Esophagus squamous epithelium (tissue), 5 donors: ENCODE data around the gene IFNGR1. TPM values are rescaled to one million over a fixed set of nuclear protein-coding genes. Genes with fewer than 3 reads are reported as not detected.

ENCODE experiments used
- DNase-seq: peaks from one replicate; lab custom pipeline; 2025; lab: John Stamatoyannopoulos, UW
- H3K27ac ChIP-seq, 4 donors: fragments of 200-600 bp; sonication (generic); one replicate each; pipeline ENCODE4 v1.5.1; 2016 to 2019; ENCODE audit warnings: mild to moderate bottlenecking in 1 of 4
- H3K27me3 ChIP-seq, 4 donors: fragments of 200-600 bp; sonication (generic); 1 replicate in 3 of 4; 2 replicates in 1 of 4; pipeline versions ENCODE4 v1.5.1 to v1.6.0; 2017 to 2021; ENCODE audit warnings: antibody characterized with exemption in 1 of 4
- H3K36me3 ChIP-seq, 3 donors: fragments of 200-600 bp; sonication (generic); one replicate each; pipeline ENCODE4 v1.5.1; 2016 to 2019
- H3K4me1 ChIP-seq, 3 donors: fragments of 200-600 bp; sonication (generic); one replicate each; pipeline ENCODE4 v1.5.1; 2017 to 2019
- H3K4me3 ChIP-seq, 4 donors: fragments of 200-600 bp; sonication (generic); 1 replicate in 3 of 4; 2 replicates in 1 of 4; pipeline ENCODE4 v1.5.1; 2016 to 2019; ENCODE audit warnings: mild to moderate bottlenecking in 2 of 4, moderate library complexity in 1 of 4
- H3K9me3 ChIP-seq, 3 donors: fragments of 200-600 bp; sonication (generic); one replicate each; pipeline ENCODE4 v1.5.1; 2016 to 2019
- CTCF ChIP-seq, 6 experiments: fragments of 450-650 bp in 4 of 6; fragments of 200-600 bp in 2 of 6; sonication (generic) in 2 of 6; IDR thresholded peaks; one replicate each; pipeline ENCODE4 v1.5.1; 2016 to 2019; ENCODE audit warnings: antibody characterized with exemption in 6 of 6, mild to moderate bottlenecking in 4 of 6, moderate library complexity in 4 of 6
- POLR2A ChIP-seq, 4 donors: fragments of 450-650 bp; IDR thresholded peaks; one replicate each; pipeline ENCODE4 v1.6.1; 2017; ENCODE audit warnings: antibody characterized with exemption in 4 of 4, mild to moderate bottlenecking in 4 of 4, moderate library complexity in 3 of 4
- WGBS, 2 donors: methylation state at CpG; one replicate each; pipeline ENCODE4 v1.1.5; 2018; 5-methylcytosine and 5-hydroxymethylcytosine counted together
- intact Hi-C: fragments of 100-400 bp; cut with DNase I; formaldehyde crosslinking; loops from one replicate; pipeline ENCODE4 v1.15.0; 2022
- total RNA-seq, 4 donors: library from RNA; depleted of rRNA; stranded (reverse); fragments of >200 nt; gene quantifications; one replicate each; pipeline ENCODE4 v1.1.0, GENCODE V29; 2016
- donor health status: DM: yes; HTN: yes; CAD: no.

IFNGR1 gene
- total RNA-seq, 4 donors from 2014 or later, result 33.8 to 96.8 (median 84.8) TPM

GRCh38 chr6:137182654-137183073 lies 36.5 kb downstream of the IFNGR1 start:
- H3K27me3 ChIP-seq, result no peaks in the 10 kb centered on the region
- TF ChIP-seq CTCF (IDR thresholded peaks at IDR 0.05) (no peak), POLR2A (IDR thresholded peaks at IDR 0.05) (no peak)
- H3K27ac ChIP-seq, result no peak overlapping the region
- no peaks in the 10 kb centered on the region for H3K4me1 ChIP-seq
- no peaks in the 10 kb centered on the region for H3K36me3 ChIP-seq
- intact Hi-C loops, result no loop called here
- H3K9me3 ChIP-seq, result peaks cover 0 to 59% (median 33%) of the 10 kb centered on the region in 3 donors
- no peak for DNase-seq
- no peak overlapping the region for H3K4me3 ChIP-seq

GRCh38 chr6:137181891-137182653 lies 37.1 kb downstream of the IFNGR1 start:
- WGBS, 2 donors, result 77 to 80% methylated on average over 3 of the region's 3 CpGs
- intact Hi-C loops, result no loop called here
- peaks cover 0 to 59% (median 29%) of the 10 kb centered on the region in 3 donors for H3K9me3 ChIP-seq

GRCh38 chr6:137177611-137178010 lies 41.6 kb downstream of the IFNGR1 start:
- intact Hi-C loops, result no loop called here
- 90 to 100% methylated on average over 1 of the region's 1 CpG for WGBS, 2 donors
- peaks cover 0 to 23% (median 7%) of the 10 kb centered on the region in 3 donors for H3K9me3 ChIP-seq

More at GRCh38 chr6:137181891-137182653, 37.1 kb downstream of the IFNGR1 start:
- Histone ChIP-seq H3K27me3 (no peaks in the 10 kb centered on the region), H3K36me3 (no peaks in the 10 kb centered on the region), H3K4me3 (no peak overlapping the region), H3K4me1 (no peaks in the 10 kb centered on the region), H3K27ac (no peak overlapping the region)
- DNase-seq, result no peak
- TF ChIP-seq POLR2A (IDR thresholded peaks at IDR 0.05) (no peak), CTCF (IDR thresholded peaks at IDR 0.05) (no peak)

GRCh38 chr6:137176729-137177128 lies 42.5 kb downstream of the IFNGR1 start:
- no peak for TF ChIP-seq POLR2A (IDR thresholded peaks at IDR 0.05)
- TF ChIP-seq CTCF (IDR thresholded peaks at IDR 0.05), result no peak
- no peak overlapping the region for H3K27ac ChIP-seq
- H3K9me3 ChIP-seq, result peaks cover 0 to 14% (median 2%) of the 10 kb centered on the region in 3 donors
- no peaks in the 10 kb centered on the region for H3K27me3 ChIP-seq
- peaks cover 0 to 6% (median 0%) of the 10 kb centered on the region in 3 donors for H3K4me1 ChIP-seq
- intact Hi-C loops, result no loop called here
- no peak overlapping the region for H3K4me3 ChIP-seq
- H3K36me3 ChIP-seq, result no peaks in the 10 kb centered on the region
- DNase-seq, result no peak
- WGBS, 2 donors, result 76 to 77% methylated on average over 5 of the region's 5 CpGs

More at GRCh38 chr6:137177611-137178010, 41.6 kb downstream of the IFNGR1 start:
- no peak overlapping the region for H3K27ac ChIP-seq
- no peak for DNase-seq
- no peaks in the 10 kb centered on the region for H3K36me3 ChIP-seq
- TF ChIP-seq POLR2A (IDR thresholded peaks at IDR 0.05) (no peak), CTCF (IDR thresholded peaks at IDR 0.05) (no peak)
- no peaks in the 10 kb centered on the region for H3K27me3 ChIP-seq
- peaks cover 0 to under 1% (median 0%) of the 10 kb centered on the region in 3 donors for H3K4me1 ChIP-seq
- no peak overlapping the region for H3K4me3 ChIP-seq

- intact Hi-C loops, result no loop called here
- Histone ChIP-seq H3K4me1 (peaks cover 0 to 6% (median 0%) of the 10 kb centered on the region in 3 donors), H3K27ac (no peak overlapping the region), H3K9me3 (peaks cover 0 to 7% (median 0%) of the 10 kb centered on the region in 3 donors), H3K27me3 (no peaks in the 10 kb centered on the region), H3K36me3 (no peaks in the 10 kb centered on the region), H3K4me3 (no peak overlapping the region)
- 39 to 93% methylated on average over 1 of the region's 1 CpG for WGBS, 2 donors
- no peak for TF ChIP-seq CTCF (IDR thresholded peaks at IDR 0.05)
- TF ChIP-seq POLR2A (IDR thresholded peaks at IDR 0.05), result no peak
- DNase-seq, result no peak
These were observed 43.3 kb downstream of the IFNGR1 start for GRCh38 chr6:137175868-137176245.
